HG03196 (cell line): ENCODE data around the gene CDH13.

Experiments used
- ATAC-seq: cut with Tn5 transposase; IDR thresholded peaks from one replicate; pipeline ENCODE4 v1.9.1; 2021; ENCODE audit not compliant: unreplicated experiment

CDH13 gene

DNA sequence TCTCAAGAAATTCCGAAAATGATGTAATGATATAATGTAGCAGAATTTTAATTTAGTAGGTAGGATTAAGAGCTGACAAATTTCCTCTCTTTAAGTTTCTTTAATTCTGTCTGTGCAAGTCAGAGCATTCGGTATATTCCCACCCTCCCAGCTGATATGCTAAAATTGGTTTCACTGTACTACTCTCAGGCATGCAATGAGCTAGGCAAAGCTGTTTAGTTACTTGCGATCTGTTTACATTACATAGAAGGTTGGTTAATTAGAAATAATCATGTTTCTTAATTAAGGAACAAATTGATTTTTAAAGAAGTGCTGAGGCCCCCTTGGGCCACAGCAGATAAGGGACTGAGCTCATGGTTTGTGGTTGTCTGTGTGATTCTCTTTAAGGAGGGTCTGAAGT is 748.2 kb downstream of the CDH13 start:
- no peak for ATAC-seq

DNA sequence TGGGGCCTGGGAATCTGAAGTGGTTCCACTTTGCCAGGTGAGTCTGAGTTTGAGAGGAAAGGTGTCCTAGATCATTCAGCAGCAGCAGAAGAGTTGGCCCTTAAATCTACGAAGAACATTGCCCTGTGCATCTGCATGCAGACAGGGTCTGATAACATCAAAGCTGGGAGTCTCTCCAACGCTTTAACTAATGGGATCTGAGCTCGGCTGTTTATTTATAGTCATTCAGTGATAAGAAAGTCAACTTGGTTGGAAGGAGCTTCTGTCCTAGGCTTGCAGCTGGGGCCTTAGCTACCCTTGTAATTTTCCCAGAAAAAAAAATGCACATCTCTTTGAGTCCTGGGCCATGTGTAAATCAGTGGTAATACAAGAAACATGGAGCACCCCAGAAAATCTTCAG is 763.0 kb downstream of the CDH13 start:
- no peak for ATAC-seq

DNA sequence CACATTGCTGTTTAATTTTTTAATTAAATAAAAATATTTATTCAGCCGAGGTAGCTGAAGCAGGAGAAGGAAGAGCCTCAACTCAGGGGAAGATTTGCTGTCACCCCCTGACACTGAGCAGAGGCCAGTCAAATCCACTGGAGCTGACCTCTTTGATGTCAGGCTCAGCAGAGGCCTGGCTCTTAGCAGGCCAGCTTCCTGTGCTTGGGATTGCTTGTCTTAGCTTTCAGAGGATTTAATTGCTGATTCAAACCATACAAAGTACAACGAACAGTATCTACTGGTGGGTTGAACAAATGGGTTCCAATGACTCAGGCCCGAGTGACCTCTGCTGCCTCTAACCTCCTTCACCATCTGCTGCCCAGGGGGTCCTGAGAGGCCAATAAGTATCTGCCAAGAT is 764.0 kb downstream of the CDH13 start:
- no peak for ATAC-seq

- ATAC-seq: no peak
Observed at GRCh38 chr16:83392743-83393142, 766.0 kb downstream of the CDH13 start.

- ATAC-seq: no peak
Observed at GRCh38 chr16:83393196-83393981, 766.6 kb downstream of the CDH13 start.

DNA sequence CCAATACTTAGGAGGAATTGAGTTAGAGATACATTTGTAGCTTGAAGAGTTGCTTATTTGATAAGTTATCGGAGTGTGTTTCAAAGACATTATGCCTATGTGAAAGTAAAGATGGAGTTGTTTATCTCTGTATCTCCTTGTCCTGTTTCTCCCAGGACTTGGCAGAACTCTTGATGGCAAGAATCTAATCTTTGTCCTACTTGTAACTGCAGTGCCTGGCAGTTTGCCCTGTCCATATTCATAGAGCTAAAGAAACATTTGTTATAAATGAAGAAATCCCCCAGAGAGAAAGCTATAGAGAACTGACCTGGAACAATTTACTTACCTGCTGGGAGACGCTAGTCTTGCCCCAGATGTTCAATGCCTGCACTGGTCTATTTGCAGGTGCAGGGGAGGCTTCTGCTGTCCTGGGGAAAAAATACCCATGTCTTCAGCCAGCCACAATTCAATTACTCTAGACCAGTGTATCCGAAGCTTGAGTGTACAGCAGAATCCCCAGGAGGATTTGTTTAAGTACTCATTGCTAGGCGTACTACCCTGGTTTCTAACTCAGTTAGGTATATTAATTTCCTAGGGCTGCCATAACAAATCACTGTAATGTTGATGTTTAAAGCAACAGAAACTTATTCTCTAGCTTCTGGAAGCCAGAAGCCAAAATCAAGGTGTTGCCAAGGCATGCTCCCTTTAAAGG is 771.0 kb downstream of the CDH13 start:
- no peak for ATAC-seq

DNA sequence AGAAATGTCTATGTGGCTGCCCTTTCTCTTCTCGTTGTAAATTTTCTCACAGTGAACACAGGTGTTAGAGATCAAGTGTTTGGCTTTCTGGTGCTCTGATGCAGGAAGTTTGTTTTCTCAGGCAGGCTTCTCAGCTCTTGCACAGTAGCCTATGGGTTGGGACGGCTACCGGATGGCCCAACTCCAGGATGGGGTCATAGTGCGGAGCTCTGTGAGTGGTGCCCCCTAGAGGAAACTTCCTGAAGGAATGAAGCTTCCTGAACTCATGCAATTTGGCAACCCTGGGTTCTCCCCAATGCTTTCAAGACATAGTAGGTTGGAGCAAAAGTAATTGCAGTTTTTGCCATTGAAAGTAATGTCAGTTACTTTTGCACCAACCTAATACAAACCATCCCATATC is 773.5 kb downstream of the CDH13 start:
- no peak for ATAC-seq

- no peak for ATAC-seq
Observed at GRCh38 chr16:83402160-83402814, 775.5 kb downstream of the CDH13 start.

DNA sequence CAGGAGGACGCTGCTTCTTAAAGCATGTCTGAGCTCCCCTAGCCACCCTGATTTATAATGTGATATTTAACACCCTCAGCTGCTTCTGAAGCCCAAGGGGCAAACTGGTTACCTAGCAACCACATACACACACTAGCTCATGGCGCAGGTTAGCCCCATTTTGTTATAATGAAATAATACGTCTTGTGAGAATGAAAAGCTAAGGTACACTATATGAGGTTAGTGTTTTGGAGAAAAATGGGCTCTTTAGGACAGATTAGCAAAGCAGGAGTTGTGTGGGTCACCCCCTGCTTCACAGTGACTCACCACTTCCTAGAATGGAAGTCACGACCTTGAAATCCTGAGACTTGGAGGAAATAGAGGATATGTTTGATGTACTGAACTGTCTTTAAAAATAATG is 776.2 kb downstream of the CDH13 start:
- no peak for ATAC-seq

- no peak for ATAC-seq
Observed at GRCh38 chr16:83403761-83404160, 777.0 kb downstream of the CDH13 start.

DNA sequence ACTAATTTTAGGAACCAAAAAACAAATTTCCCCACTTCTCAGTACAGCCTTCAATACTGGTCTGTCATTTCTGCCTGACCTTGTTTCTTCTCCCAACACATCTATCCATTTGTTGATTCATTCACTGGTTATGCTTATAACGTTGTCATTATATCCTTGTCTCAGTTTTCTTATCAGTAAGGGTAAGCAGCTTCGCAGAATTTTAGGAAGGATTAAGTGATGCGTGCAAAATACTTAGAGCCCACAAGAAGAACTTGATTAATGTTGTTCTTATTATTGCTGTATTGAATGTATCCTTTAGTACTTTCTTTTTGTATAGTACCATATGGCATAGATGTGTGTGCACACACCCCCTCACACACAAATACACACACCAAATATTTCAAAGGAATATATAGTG is 777.5 kb downstream of the CDH13 start:
- ATAC-seq: no peak

DNA sequence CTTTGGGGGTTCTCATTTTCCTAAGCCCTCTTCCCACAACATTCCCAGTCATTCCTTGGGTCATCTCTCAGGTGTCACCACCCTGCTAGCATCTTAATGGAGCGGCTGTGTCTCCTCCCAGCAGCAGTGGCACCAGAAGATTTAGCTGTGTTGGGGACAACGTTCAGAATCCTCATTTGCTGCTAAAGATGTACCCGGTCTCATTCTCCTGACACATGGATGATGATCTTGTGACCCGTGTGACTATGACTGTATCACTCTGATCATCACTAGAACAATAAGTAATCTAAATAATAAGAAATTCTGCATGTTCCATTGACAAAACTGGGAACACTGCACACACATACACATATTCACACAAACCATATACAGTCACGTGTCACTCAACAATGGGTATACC is 781.2 kb downstream of the CDH13 start:
- no peak for ATAC-seq

- ATAC-seq: no peak
Observed at GRCh38 chr16:83409347-83409746, 782.6 kb downstream of the CDH13 start.

- no peak for ATAC-seq
Observed at GRCh38 chr16:83418565-83418964, 791.8 kb downstream of the CDH13 start.

DNA sequence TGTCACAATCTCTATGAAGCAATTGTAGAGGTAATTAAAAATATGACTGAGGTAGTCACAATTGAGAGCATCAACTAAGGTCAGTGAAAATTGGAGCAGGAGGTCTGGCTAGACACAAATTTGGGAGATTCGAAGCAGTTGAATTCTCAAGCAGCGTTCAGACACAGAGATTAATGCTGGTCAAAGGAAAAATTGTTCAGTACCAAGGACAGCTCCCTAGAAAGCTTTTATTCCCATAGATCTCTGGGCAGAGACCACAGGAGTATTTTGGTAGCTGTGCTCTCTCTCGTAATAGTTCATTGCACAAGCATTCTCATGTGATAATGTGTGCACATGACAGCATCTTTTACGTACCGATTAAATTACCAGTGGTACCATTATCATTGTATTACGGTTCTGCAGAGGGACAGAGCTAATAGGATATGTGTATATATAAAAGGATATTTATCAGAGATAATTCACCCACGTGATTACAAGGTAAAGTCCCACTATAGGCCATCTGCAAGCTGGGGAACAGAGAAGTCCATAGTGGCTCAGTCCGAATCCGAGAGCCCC is 793.5 kb downstream of the CDH13 start:
- no peak for ATAC-seq

GRCh38 chr16:83433201-83433600 is 806.4 kb downstream of the CDH13 start:
- ATAC-seq: no peak

GRCh38 chr16:83437036-83437435 is 810.3 kb downstream of the CDH13 start:
- no peak for ATAC-seq

DNA sequence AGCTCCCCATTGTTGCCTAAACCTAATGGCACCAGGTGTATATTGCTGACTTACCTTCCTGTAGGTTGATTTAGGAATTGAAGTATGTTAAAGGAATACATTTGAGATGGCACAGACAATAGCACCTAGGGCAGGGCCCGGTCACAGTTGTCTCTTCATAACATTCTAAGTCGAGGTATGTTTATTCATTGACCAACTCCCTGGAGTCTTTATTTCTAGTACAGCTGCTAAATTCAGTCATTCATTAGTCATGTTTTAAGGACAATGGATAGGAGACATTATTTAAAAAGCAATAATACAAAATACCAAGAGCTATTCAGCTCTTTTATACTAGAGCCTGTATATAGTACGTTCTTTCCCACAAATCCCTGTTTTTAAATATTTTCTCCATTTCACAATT is 811.6 kb downstream of the CDH13 start:
- no peak for ATAC-seq

GRCh38 chr16:83439412-83439811 is 812.6 kb downstream of the CDH13 start:
- ATAC-seq: no peak

GRCh38 chr16:83441517-83441916 is 814.7 kb downstream of the CDH13 start:
- no peak for ATAC-seq

DNA sequence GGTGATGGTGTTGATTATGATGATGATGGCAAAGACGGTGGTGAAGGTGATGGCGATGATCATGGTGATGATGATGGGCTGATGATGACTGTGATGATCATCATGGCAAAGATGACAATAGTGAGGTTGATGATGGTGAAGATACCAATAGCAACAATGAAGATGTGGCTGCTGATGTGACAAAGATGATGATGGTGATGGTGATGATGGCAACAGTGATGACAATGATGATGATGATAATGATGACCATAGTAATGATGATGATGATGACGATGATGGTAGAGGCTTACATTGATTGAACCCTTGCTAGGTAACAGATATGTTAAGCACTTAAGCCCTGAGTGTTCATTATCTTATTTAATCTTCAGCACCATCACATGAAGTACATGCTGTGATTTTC is 817.2 kb downstream of the CDH13 start:
- no peak for ATAC-seq

DNA sequence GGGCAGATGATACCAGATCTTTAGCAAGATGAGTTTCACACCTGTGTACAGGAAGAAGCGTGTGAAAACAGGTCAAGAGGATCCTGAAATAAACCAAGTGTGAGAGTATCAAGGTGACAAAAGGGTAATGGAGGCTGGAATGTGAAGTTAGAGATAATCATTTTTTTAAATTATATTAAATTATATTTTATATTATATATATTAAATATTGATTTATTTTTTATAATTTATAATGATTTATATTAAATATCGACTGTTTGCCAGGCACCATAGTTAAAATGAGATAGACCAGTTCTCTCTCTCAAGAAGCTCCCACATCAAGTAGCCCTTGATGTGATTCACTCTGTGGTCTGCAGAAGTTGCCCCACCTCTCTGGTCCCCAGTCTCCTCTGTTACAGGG is 820.8 kb downstream of the CDH13 start:
- no peak for ATAC-seq
